ENCODE results near the gene BAK1.
A peak's percentile ranks its signal among the peaks of the same experiment; 100 is the strongest.
"Not testable (repeated sequence)": the region's sequence is repeated elsewhere in the genome, so short reads cannot be mapped to it uniquely, and the experiment has no call there.

Gene BAK1

DNA sequence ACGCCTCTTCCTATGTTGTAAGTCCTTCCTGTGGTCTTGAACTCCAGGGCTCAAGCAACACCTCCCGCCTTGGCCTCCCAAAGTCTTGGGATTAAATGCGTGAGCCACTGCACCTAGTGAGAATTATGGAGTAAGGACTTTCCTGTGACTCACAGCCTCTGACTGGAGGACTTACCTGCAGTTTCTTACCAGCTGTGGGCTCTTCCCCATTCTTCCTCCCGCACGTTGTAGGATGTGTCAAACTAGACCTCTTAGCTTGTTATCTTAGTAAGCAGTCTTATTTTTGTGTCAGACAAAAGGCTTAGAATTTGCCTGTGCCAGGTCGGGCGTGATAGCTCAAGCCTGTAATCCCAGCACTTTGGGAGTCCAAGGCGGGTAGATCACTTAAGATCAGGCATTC is 30.9 kb downstream of the BAK1 start:
- DNase-seq = no peak

DNA sequence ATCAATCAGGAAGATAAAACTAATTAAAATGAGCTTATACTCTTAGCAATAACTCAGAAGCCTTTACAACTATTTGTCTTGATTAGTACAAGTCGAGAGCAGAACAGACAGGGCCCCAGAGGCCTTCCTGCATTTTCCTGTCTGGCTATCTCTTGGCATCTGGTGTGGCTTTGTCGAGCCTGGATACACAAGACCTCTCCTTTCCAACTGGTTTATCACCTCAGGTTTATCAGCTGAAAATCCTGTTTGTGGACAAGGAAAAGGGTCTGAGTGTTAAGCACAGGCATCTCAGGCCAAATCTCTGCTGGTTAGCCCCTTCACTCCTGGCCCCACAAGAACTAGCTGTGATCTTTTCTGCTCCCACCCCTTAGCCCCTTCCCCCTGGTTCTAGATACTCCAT is 32.6 kb downstream of the BAK1 start:
- DNase-seq = no peak

DNA sequence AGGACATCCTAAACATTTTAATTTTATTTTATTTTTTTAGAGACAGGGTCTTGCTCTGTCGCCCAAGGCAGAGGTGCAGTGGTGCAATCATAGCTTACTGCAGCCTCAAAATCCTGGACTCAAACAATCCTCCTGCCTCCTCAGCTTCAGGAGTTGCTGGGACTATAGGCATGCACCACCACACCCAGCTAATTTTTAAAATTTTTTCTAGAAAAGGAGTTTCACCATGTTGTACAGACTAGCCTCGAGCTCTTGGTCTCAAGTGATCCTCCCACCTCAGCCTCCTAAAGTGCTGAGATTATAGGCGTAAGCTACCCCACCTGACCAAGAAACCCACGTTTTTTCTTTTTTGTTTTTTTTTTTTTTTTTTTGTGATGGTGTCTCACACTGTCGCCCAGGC is 33.3 kb downstream of the BAK1 start:
- no peak for DNase-seq

DNA sequence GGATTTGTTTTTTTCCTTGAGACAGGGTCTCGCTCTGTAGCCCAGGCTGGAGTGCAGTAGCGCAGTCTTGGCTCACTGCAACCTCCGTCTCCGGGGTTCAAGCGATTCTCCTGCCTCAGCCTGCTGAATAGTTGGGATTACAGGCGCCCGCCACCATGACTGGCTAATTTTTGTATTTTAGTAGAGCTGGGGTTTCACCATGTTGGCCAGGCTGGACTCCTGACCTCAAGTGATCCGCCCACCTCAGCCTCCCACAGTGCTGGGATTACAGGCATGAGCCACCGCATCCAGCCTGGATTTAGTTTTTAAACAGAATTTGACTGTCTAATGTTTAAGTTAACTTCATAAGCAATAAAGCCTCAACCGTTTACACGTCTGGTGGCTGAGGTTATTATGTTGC is 34.8 kb downstream of the BAK1 start:
- DNase-seq = not testable (repeated sequence)

DNA sequence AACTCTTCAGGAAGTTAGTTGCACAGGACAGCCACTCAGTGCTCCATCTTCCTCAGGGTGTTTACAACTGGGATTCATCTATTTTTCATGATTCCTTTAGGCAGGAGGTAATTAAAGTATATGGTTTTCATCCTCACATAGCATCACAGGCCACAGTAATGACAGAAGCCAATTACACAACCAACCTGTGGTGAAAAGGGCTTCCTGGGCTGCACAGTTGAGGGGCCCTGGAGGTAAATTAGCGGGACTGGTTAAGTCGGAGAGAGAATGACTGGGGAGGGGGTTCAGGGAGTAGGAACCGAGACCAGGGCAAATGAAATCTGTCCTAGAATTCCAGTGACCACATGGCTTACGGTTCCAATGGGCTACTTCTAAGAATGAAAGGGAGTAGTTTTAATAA is 37.0 kb downstream of the BAK1 start:
- no peak for DNase-seq

DNA sequence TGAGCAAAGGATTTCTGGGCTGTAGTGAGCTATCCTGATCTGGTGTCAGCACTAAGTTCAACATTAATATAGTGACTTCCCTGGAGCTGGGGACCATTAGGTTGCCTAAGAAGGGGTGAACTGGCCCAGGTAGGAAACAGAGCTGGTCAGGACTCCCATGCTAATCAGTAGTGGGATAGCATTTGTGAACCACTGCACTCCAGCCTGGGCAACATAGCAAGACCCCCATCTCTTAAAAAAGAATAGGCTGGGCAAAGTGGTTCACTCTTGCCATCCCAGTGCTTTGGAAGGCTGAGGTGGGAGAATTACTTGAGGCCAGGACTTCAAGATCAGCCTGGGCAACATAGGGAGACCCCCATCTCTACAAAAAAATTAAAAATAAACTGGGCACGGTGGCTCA is 39.3 kb downstream of the BAK1 start:
- no peak for DNase-seq

DNA sequence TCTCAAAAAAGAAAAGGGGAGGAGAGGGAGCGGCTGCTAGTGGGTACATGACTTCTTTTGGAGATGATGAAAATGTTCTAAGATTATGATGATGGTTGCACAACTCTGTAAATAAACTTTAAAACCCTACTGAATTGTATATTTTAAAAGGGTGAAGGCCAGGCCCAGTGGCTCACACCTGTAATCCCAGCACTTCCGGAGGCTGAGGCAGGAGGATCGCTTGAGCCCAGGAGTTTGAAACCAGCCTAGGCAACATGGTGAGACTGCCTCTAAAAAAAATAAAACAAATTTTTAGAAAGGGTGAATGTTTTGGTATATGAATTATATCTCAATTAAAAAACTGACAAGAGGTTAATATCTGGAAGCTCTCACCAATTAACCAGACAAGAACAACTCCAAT is 45.4 kb downstream of the BAK1 start:
- no peak for DNase-seq

DNA sequence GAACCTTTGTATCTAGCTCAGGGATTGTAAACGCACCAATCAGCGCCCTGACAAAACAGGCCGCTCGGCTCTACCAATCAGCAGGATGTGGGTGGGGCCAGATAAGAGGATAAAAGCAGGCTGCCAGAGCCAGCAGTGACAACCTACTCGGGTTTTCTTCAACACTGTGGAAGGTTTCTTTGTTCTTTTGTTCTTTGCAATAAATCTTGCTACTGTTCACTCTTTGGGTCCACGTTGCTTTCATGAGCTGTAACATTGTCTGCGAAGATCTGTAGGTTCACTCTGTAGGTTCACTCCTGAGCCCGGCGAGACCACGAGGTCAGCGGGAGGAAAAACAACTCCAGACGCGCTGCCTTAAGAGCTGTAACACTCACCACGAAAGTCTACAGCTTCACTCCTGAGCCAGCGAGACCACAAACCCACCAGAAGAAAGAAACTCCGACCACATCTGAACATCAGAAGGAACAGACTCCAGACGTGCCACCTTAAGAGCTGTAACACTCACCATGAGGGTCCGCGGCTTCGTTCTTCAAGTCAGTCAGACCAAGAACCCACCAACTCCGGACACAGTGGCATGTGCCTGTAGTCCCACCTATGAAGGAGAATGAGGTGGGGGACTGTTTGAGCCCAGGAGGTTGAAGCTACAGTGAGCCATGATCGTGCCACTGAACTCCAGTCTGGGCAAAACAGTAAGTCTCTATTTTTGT is 46.8 kb downstream of the BAK1 start:
- peak; percentile 42 for DNase-seq

DNA sequence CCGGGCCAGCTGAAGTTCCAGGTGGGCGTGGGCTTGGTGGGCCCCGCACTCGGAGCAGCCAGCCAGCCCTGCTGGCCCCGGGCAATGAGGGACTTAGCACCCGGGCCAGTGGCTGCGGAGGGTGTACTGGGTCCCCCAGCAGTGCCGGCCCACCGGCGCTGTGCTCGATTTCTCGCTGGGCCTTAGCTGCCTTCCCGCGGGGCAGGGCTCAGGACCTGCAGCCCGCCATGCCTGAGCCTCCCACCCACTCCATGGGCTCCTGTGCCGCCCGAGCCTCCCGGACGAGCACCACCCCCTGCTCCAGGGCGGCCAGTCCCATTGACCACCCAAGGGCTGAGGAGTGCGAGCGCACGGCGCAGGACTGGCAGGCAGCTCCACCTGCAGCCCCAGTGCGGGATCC is 47.6 kb downstream of the BAK1 start:
- DNase-seq = not testable (repeated sequence)

DNA sequence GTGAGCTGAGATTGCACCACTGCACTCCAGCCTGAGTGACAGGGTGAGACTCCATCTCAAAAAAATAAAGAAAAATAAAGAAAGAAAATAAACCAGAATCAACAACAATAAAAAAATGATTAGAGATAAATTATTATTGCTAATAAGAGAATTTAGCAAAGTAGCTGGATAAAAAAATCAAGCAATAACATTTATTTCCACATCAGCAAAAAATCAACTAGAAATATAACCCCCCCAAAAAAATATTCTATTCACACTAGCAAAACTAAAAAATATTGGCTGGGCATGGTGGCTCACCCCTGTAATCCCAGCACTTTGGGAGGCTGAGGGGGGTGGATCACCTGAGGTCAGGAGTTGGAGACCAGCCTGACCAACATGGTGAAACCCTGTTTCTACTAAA is 49.5 kb downstream of the BAK1 start:
- not testable (repeated sequence) for DNase-seq

Measured in stimulated activated CD4-positive, alpha-beta T cell treated with anti-CD3 and anti-CD28 coated beads, Interleukin-4, amount 100 ng/mL, for 1 hour (primary cell).